ENCODE data around the gene GALNT2. TPM values are rescaled to one million over a fixed set of nuclear protein-coding genes. Genes with fewer than 3 reads are reported as not detected.
A peak's percentile ranks its signal among the peaks of the same experiment; 100 is the strongest.

Gene GALNT2
- polyA plus RNA-seq, 4 donors = 10.8 to 43.9 (median 23.3) TPM

DNA sequence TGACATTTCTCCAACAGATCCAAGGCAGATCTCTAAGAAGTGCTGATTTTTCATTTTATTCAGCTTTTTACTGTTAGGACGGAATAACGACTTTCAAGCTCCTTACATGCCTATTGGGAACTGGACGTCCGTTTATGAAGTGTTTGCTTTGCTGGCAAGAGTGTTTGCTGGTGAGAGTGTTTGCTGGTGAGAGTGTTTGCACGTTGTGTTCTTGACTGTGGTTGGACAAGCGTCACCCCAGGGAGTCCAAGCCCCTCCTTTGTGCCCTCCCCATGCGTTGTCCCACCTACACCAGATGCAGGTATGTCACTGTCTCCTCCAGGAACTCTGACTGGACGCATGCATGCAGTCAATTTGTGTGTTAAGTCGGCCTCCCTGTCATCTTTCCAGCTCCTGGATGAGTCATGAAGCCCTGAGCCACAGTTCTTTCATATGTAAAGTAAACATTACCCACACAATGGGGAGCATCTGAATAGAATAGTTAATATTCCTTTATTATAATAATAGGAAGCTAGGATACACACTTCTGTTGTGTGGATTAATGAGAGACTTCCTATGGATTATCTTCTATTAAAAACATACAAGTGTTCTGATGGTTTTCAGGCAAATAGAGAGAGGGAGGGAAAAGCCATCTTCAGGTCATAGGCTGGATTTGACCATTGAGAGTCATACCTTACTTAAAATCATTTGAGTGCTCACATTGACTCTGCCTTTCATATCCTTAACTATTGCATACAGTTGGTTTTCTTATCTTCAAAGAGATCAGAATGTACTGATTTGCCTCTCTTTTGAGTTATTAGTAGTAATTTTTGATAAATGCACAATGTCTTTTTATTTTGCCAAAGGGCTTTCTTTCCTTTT lies 119.2 kb downstream of the GALNT2 start:
- Histone ChIP-seq H3K27ac (ENCODE audit: low read depth in 1 of 3, low read length in 2 of 3) (peak overlapping the region in 2 of 3 donors; percentile 17 to 52), H3K4me1 (ENCODE audit: control insufficient read depth in 3 of 3, insufficient read depth in 2 of 3, low read depth in 1 of 3, low read length in 2 of 3) (peaks cover 5 to 9% (median 8%) of the 10 kb centered on the region in 3 donors), H3K9me3 (ENCODE audit: control insufficient read depth in 2 of 2, insufficient read depth in 1 of 2, low read depth in 1 of 2, low read length in 1 of 2) (peaks cover 0 to 7% of the 10 kb centered on the region in 2 donors), H3K27me3 (ENCODE audit: control insufficient read depth in 3 of 3, insufficient read depth in 3 of 3, low read length in 3 of 3) (no peaks in the 10 kb centered on the region), H3K4me3 (ENCODE audit: low read depth in 1 of 3, low read length in 3 of 3) (no peak overlapping the region), H3K36me3 (ENCODE audit: control insufficient read depth in 3 of 3, insufficient read depth in 2 of 3, low read depth in 1 of 3, low read length in 3 of 3) (peaks cover 0 to 8% (median 0%) of the 10 kb centered on the region in 3 donors)
- WGBS, 3 donors = 9 to 47% (median 28%) methylated on average over 9 of the region's 9 CpGs
- no peak for FAIRE-seq
- peak; percentile 81 to 84 for DNase-seq

GRCh38 chr1:230186874-230187273 lies 119.8 kb downstream of the GALNT2 start:
- WGBS, 3 donors = 68 to 91% (median 78%) methylated on average over 4 of the region's 4 CpGs
- peaks cover 5 to 9% (median 8%) of the 10 kb centered on the region in 3 donors for H3K4me1 ChIP-seq (ENCODE audit: control insufficient read depth in 3 of 3, insufficient read depth in 2 of 3, low read depth in 1 of 3, low read length in 2 of 3)
- peaks cover 0 to 7% of the 10 kb centered on the region in 2 donors for H3K9me3 ChIP-seq (ENCODE audit: control insufficient read depth in 2 of 2, insufficient read depth in 1 of 2, low read depth in 1 of 2, low read length in 1 of 2)
- no peak overlapping the region for H3K27ac ChIP-seq (ENCODE audit: low read depth in 1 of 3, low read length in 2 of 3)
- FAIRE-seq = no peak
- H3K4me3 ChIP-seq (ENCODE audit: low read depth in 1 of 3, low read length in 3 of 3) = no peak overlapping the region
- no peak for DNase-seq
- H3K36me3 ChIP-seq (ENCODE audit: control insufficient read depth in 3 of 3, insufficient read depth in 2 of 3, low read depth in 1 of 3, low read length in 3 of 3) = peaks cover 0 to 11% (median 0%) of the 10 kb centered on the region in 3 donors
- H3K27me3 ChIP-seq (ENCODE audit: control insufficient read depth in 3 of 3, insufficient read depth in 3 of 3, low read length in 3 of 3) = no peaks in the 10 kb centered on the region

GRCh38 chr1:230187290-230187689 lies 120.3 kb downstream of the GALNT2 start:
- H3K36me3 ChIP-seq (ENCODE audit: control insufficient read depth in 3 of 3, insufficient read depth in 2 of 3, low read depth in 1 of 3, low read length in 3 of 3) = peaks cover 0 to 12% (median 0%) of the 10 kb centered on the region in 3 donors
- H3K4me1 ChIP-seq (ENCODE audit: control insufficient read depth in 3 of 3, insufficient read depth in 2 of 3, low read depth in 1 of 3, low read length in 2 of 3) = peaks cover 5 to 9% (median 8%) of the 10 kb centered on the region in 3 donors
- DNase-seq (no peak), FAIRE-seq (no peak)
- no peak overlapping the region for H3K4me3 ChIP-seq (ENCODE audit: low read depth in 1 of 3, low read length in 3 of 3)
- H3K27ac ChIP-seq (ENCODE audit: low read depth in 1 of 3, low read length in 2 of 3) = no peak overlapping the region
- peaks cover 0 to 7% of the 10 kb centered on the region in 2 donors for H3K9me3 ChIP-seq (ENCODE audit: control insufficient read depth in 2 of 2, insufficient read depth in 1 of 2, low read depth in 1 of 2, low read length in 1 of 2)
- no peaks in the 10 kb centered on the region for H3K27me3 ChIP-seq (ENCODE audit: control insufficient read depth in 3 of 3, insufficient read depth in 3 of 3, low read length in 3 of 3)
- 94 to 98% (median 97%) methylated on average over 5 of the region's 5 CpGs for WGBS, 3 donors

- FAIRE-seq = no peak
- H3K9me3 ChIP-seq (ENCODE audit: control insufficient read depth in 2 of 2, insufficient read depth in 1 of 2, low read depth in 1 of 2, low read length in 1 of 2) = peaks cover 0 to 7% of the 10 kb centered on the region in 2 donors
- WGBS, 3 donors = 81 to 97% (median 85%) methylated on average over 6 of the region's 6 CpGs
- H3K4me1 ChIP-seq (ENCODE audit: control insufficient read depth in 3 of 3, insufficient read depth in 2 of 3, low read depth in 1 of 3, low read length in 2 of 3) = peaks cover 5 to 9% (median 8%) of the 10 kb centered on the region in 3 donors
- H3K27ac ChIP-seq (ENCODE audit: low read depth in 1 of 3, low read length in 2 of 3) = no peak overlapping the region
- no peak for DNase-seq
- H3K36me3 ChIP-seq (ENCODE audit: control insufficient read depth in 3 of 3, insufficient read depth in 2 of 3, low read depth in 1 of 3, low read length in 3 of 3) = peaks cover 0 to 18% (median 0%) of the 10 kb centered on the region in 3 donors
- H3K27me3 ChIP-seq (ENCODE audit: control insufficient read depth in 3 of 3, insufficient read depth in 3 of 3, low read length in 3 of 3) = no peaks in the 10 kb centered on the region
- H3K4me3 ChIP-seq (ENCODE audit: low read depth in 1 of 3, low read length in 3 of 3) = no peak overlapping the region
These were observed 121.8 kb downstream of the GALNT2 start for GRCh38 chr1:230188826-230189225.

DNA sequence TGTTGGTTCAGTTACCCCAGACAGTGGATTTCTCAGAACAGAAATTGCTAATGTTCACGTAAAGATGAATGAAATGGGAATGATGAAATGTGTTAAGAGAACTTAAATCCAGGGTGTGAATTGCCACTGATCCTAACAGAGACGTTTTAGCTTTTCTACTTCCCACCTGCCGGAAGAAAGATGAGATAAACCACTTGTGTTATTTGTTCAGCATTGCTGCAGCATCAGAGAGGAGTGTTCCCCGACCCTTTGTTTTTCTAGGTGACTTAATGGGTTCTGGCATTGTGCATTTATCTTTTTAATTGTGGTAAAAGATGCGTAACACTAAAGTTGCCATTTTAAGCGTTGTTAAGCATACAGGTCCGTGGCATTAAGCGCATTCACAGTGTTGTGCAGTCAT lies 122.3 kb downstream of the GALNT2 start:
- FAIRE-seq (no peak), DNase-seq (no peak)
- H3K27me3 ChIP-seq (ENCODE audit: control insufficient read depth in 3 of 3, insufficient read depth in 3 of 3, low read length in 3 of 3) = no peaks in the 10 kb centered on the region
- 76 to 86% (median 82%) methylated on average over 8 of the region's 8 CpGs for WGBS, 3 donors
- no peak overlapping the region for H3K4me3 ChIP-seq (ENCODE audit: low read depth in 1 of 3, low read length in 3 of 3)
- peaks cover 0 to 20% (median 0%) of the 10 kb centered on the region in 3 donors for H3K36me3 ChIP-seq (ENCODE audit: control insufficient read depth in 3 of 3, insufficient read depth in 2 of 3, low read depth in 1 of 3, low read length in 3 of 3)
- no peak overlapping the region for H3K27ac ChIP-seq (ENCODE audit: low read depth in 1 of 3, low read length in 2 of 3)
- peaks cover 0 to 7% of the 10 kb centered on the region in 2 donors for H3K9me3 ChIP-seq (ENCODE audit: control insufficient read depth in 2 of 2, insufficient read depth in 1 of 2, low read depth in 1 of 2, low read length in 1 of 2)
- peaks cover 5 to 9% (median 8%) of the 10 kb centered on the region in 3 donors for H3K4me1 ChIP-seq (ENCODE audit: control insufficient read depth in 3 of 3, insufficient read depth in 2 of 3, low read depth in 1 of 3, low read length in 2 of 3)

GRCh38 chr1:230189824-230190223 lies 122.8 kb downstream of the GALNT2 start:
- DNase-seq (peak in 1 of 2 donors; percentile 46), FAIRE-seq (no peak)
- Histone ChIP-seq H3K36me3 (ENCODE audit: control insufficient read depth in 3 of 3, insufficient read depth in 2 of 3, low read depth in 1 of 3, low read length in 3 of 3) (peaks cover 0 to 25% (median 0%) of the 10 kb centered on the region in 3 donors), H3K4me3 (ENCODE audit: low read depth in 1 of 3, low read length in 3 of 3) (no peak overlapping the region), H3K4me1 (ENCODE audit: control insufficient read depth in 3 of 3, insufficient read depth in 2 of 3, low read depth in 1 of 3, low read length in 2 of 3) (peaks cover 5 to 9% (median 8%) of the 10 kb centered on the region in 3 donors), H3K27ac (ENCODE audit: low read depth in 1 of 3, low read length in 2 of 3) (no peak overlapping the region), H3K27me3 (ENCODE audit: control insufficient read depth in 3 of 3, insufficient read depth in 3 of 3, low read length in 3 of 3) (no peaks in the 10 kb centered on the region), H3K9me3 (ENCODE audit: control insufficient read depth in 2 of 2, insufficient read depth in 1 of 2, low read depth in 1 of 2, low read length in 1 of 2) (peaks cover 0 to 7% of the 10 kb centered on the region in 2 donors)
- WGBS, 3 donors = 86 to 89% (median 88%) methylated on average over 5 of the region's 5 CpGs

DNA sequence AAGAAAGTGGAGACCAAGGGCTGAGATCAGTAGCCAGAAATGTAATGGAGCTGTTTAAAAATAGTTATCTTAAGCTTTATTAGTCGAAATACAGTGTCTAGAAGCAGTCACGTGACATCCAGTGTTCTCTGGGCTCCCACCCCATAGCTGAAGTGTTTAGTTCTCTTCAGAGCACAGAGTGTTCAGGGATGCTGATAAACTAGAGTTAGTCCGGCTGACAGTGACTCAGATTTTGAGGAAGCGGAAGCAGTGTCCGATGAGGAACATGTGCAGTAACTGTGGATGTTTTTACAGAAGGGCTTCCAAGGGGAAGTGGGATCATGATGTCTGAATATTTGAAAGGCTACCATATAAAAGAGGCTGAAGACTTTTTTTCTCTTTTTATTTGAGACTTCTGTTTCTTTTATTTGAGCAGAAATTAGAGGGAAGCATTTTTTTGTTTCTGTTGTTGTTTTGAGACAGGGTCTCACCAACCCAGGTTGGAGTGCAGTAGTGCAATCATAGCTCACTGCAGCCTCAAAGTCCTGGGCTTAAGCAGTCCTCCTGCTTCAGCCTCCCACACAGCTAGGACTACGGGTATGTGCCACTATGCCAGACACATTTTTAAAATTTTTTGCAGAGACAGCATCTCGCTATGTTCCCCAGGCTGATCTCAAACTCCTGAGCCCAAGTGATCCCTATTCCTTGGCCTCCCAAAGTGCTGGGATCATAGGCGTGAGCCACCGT lies 124.2 kb downstream of the GALNT2 start:
- H3K9me3 ChIP-seq (ENCODE audit: control insufficient read depth in 2 of 2, insufficient read depth in 1 of 2, low read depth in 1 of 2, low read length in 1 of 2) = peaks cover 0 to 7% of the 10 kb centered on the region in 2 donors
- no peak for DNase-seq
- H3K27ac ChIP-seq (ENCODE audit: low read depth in 1 of 3, low read length in 2 of 3) = peak overlapping the region in 1 of 3 donors; percentile 84
- WGBS, 3 donors = 71 to 80% (median 79%) methylated on average over 9 of the region's 9 CpGs
- no peaks in the 10 kb centered on the region for H3K27me3 ChIP-seq (ENCODE audit: control insufficient read depth in 3 of 3, insufficient read depth in 3 of 3, low read length in 3 of 3)
- peaks cover 0 to 38% (median 0%) of the 10 kb centered on the region in 3 donors for H3K36me3 ChIP-seq (ENCODE audit: control insufficient read depth in 3 of 3, insufficient read depth in 2 of 3, low read depth in 1 of 3, low read length in 3 of 3)
- no peak for FAIRE-seq
- H3K4me3 ChIP-seq (ENCODE audit: low read depth in 1 of 3, low read length in 3 of 3) = no peak overlapping the region
- H3K4me1 ChIP-seq (ENCODE audit: control insufficient read depth in 3 of 3, insufficient read depth in 2 of 3, low read depth in 1 of 3, low read length in 2 of 3) = no peaks in the 10 kb centered on the region

- Histone ChIP-seq H3K27me3 (ENCODE audit: control insufficient read depth in 3 of 3, insufficient read depth in 3 of 3, low read length in 3 of 3) (no peaks in the 10 kb centered on the region), H3K9me3 (ENCODE audit: control insufficient read depth in 2 of 2, insufficient read depth in 1 of 2, low read depth in 1 of 2, low read length in 1 of 2) (peaks cover 0 to 7% of the 10 kb centered on the region in 2 donors), H3K27ac (ENCODE audit: low read depth in 1 of 3, low read length in 2 of 3) (peak overlapping the region in 1 of 3 donors; percentile 84), H3K4me3 (ENCODE audit: low read depth in 1 of 3, low read length in 3 of 3) (no peak overlapping the region), H3K4me1 (ENCODE audit: control insufficient read depth in 3 of 3, insufficient read depth in 2 of 3, low read depth in 1 of 3, low read length in 2 of 3) (no peaks in the 10 kb centered on the region), H3K36me3 (ENCODE audit: control insufficient read depth in 3 of 3, insufficient read depth in 2 of 3, low read depth in 1 of 3, low read length in 3 of 3) (peaks cover 0 to 40% (median 0%) of the 10 kb centered on the region in 3 donors)
- no peak for DNase-seq
- FAIRE-seq = no peak
- WGBS, 3 donors = 70 to 86% (median 79%) methylated on average over 4 of the region's 4 CpGs
These were observed 124.8 kb downstream of the GALNT2 start for GRCh38 chr1:230191855-230192254.

Measured in small intestine (tissue), 7 donors.